ENCODE measurements around the gene OOSP1. TPM values are rescaled to one million over a fixed set of nuclear protein-coding genes. Genes with fewer than 3 reads are reported as not detected.
"Not testable (repeated sequence)": the region's sequence is repeated elsewhere in the genome, so short reads cannot be mapped to it uniquely, and the experiment has no call there.

OOSP1 gene
- total RNA-seq, 6 experiments from 2014 or later: not detected

GRCh38 chr11:59966201-59966600 is 28.0 kb downstream of the OOSP1 start:
- H3K4me1 Mint-ChIP-seq (ENCODE audit: low read depth): no peaks in the 10 kb centered on the region
- no peak overlapping the region for H3K27ac Mint-ChIP-seq
- no peak for TF ChIP-seq CTCF (IDR thresholded peaks at IDR 0.05)
- no peaks in the 10 kb centered on the region for H3K27me3 Mint-ChIP-seq (ENCODE audit: insufficient read depth)
- H3K36me3 Mint-ChIP-seq (ENCODE audit: low read depth): no peaks in the 10 kb centered on the region
- no peak for DNase-seq
- H3K9me3 Mint-ChIP-seq: peaks cover 10% of the 10 kb centered on the region; the same call in 1 of the 2 replicates
- H3K4me3 Mint-ChIP-seq: no peak overlapping the region

- no peak for DNase-seq
- Mint-ChIP-seq H3K27me3 (ENCODE audit: insufficient read depth) (no peaks in the 10 kb centered on the region), H3K9me3 (peaks cover 14% of the 10 kb centered on the region), H3K4me1 (ENCODE audit: low read depth) (no peaks in the 10 kb centered on the region), H3K4me3 (no peak overlapping the region), H3K27ac (no peak overlapping the region), H3K36me3 (ENCODE audit: low read depth) (no peaks in the 10 kb centered on the region)
- no peak for TF ChIP-seq CTCF (IDR thresholded peaks at IDR 0.05)
Observed at GRCh38 chr11:59967677-59968394, 29.6 kb downstream of the OOSP1 start.

GRCh38 chr11:59968395-59968783 is 30.2 kb downstream of the OOSP1 start:
- Mint-ChIP-seq H3K4me3 (no peak overlapping the region), H3K9me3 (peaks cover 14% of the 10 kb centered on the region), H3K4me1 (ENCODE audit: low read depth) (no peaks in the 10 kb centered on the region), H3K27ac (no peak overlapping the region), H3K27me3 (ENCODE audit: insufficient read depth) (no peaks in the 10 kb centered on the region), H3K36me3 (ENCODE audit: low read depth) (no peaks in the 10 kb centered on the region)
- no peak for DNase-seq
- TF ChIP-seq CTCF (IDR thresholded peaks at IDR 0.05): no peak

GRCh38 chr11:59973097-59973496 is 34.9 kb downstream of the OOSP1 start:
- Mint-ChIP-seq H3K27ac (no peak overlapping the region), H3K27me3 (ENCODE audit: insufficient read depth) (no peaks in the 10 kb centered on the region), H3K9me3 (peaks cover 6% of the 10 kb centered on the region), H3K36me3 (ENCODE audit: low read depth) (no peaks in the 10 kb centered on the region), H3K4me3 (no peak overlapping the region), H3K4me1 (ENCODE audit: low read depth) (no peaks in the 10 kb centered on the region)
- no peak for DNase-seq
- TF ChIP-seq CTCF (IDR thresholded peaks at IDR 0.05): no peak

- H3K27ac Mint-ChIP-seq: no peak overlapping the region
- DNase-seq: no peak
- TF ChIP-seq CTCF (IDR thresholded peaks at IDR 0.05): no peak
- H3K36me3 Mint-ChIP-seq (ENCODE audit: low read depth): no peaks in the 10 kb centered on the region
- H3K4me1 Mint-ChIP-seq (ENCODE audit: low read depth): no peaks in the 10 kb centered on the region
- peaks cover 18% of the 10 kb centered on the region for H3K9me3 Mint-ChIP-seq
- H3K27me3 Mint-ChIP-seq (ENCODE audit: insufficient read depth): no peaks in the 10 kb centered on the region; the same call in 1 of the 2 replicates
- no peak overlapping the region for H3K4me3 Mint-ChIP-seq
Observed at GRCh38 chr11:59981106-59981770, 43.0 kb downstream of the OOSP1 start.

- peaks cover 18% of the 10 kb centered on the region for H3K9me3 Mint-ChIP-seq
- H3K4me3 Mint-ChIP-seq; H3K27me3 Mint-ChIP-seq (ENCODE audit: insufficient read depth); DNase-seq; H3K27ac Mint-ChIP-seq; H3K36me3 Mint-ChIP-seq (ENCODE audit: low read depth); H3K4me1 Mint-ChIP-seq (ENCODE audit: low read depth): not testable (repeated sequence)
Observed at GRCh38 chr11:59982037-59982436, 43.8 kb downstream of the OOSP1 start.
